Left renal pelvis (tissue), 4 donors: ENCODE results near the gene DROSHA. TPM values are rescaled to one million over a fixed set of nuclear protein-coding genes. Genes with fewer than 3 reads are reported as not detected.

Source experiments
- DNase-seq, 4 donors: peaks; one replicate each; pipeline ENCODE4 v3.0.0-alpha.2; 2013; ENCODE audit warnings: low read depth in 4 of 4, low spot score in 3 of 4
- polyA plus RNA-seq, 4 donors: library from polyadenylated mRNA; unstranded; fragments of 120-200 nt; gene quantifications; one replicate each; pipeline ENCODE4 v1.2.1, GENCODE V29; 2013; ENCODE audit not compliant: insufficient read length in 4 of 4

The DROSHA gene
- polyA plus RNA-seq, 4 donors = 83.8 to 109 (median 102) TPM

DNA sequence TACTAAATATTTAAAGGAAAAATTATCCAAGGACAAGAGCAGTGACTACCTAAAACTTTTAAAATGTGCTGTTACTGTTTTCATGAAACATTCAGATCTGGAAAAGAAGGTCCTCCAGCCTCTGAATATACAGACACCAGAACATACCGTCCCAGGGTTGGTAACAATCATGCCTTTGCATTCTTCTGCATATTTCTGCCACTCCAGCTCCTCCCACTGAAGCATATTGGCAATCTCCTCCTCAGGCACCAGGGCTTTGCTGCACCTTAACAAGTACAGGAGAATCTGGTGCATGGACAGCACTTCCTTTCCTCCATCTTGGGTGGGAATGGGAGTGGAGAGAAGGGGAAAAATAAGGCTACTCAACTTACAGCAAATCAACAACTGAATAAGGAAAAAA, 60.0 kb downstream of the DROSHA start:
- DNase-seq = no peak

DNA sequence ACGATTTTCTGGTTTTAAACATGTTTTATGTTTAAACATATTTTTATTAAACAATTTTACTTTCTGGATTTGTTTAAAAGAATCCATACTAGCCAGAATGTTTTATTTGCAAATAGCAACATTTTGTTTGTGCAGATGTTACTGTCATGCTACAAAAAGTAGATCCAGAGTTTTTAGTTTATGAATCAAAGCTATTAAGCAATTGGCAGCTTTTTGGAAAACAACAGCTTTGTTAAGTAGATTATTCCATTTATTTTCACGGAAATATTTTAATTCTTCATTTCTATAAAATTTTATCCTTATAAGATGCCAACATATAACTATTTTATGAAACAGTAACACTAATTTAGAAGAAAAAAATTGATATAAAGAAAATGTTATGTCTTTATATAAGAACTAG, 60.9 kb downstream of the DROSHA start:
- no peak for DNase-seq

DNA sequence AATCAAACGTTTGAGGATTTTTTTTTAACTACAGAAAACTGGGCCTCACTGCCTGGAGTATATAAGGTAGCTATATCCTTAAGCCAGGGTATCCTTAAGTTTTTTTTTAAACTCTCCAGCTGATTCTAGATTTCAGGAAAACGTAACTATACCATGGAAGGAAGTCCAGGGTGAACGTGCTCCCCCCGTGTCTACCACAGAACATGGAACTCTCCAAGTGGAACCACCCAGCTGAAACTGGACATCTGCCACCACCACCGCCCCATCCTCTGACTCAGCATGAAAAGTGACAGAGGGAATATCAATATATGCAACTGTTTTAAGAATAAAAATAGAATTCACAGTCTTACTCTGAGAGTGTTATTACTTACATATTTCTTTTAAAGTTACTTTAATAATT, 61.3 kb downstream of the DROSHA start:
- no peak for DNase-seq

DNA sequence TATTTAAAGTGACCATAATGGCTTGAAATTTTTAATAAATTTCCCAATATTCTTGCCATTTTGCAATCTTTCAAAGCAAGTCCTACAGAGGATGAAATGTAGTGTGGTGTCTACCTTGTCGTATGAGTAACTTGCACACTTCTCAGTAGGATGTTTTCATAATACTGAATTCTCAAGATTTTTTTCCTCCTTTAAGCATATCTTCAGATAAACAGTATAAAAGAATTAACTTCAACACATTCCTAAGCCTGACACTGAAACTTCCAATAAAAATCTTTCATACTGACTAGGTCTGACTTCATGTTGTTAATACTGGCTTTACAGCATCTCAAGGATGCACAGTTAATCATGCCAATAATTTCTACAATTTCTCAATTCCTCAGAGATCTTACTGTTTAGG, 62.0 kb downstream of the DROSHA start:
- no peak for DNase-seq

DNA sequence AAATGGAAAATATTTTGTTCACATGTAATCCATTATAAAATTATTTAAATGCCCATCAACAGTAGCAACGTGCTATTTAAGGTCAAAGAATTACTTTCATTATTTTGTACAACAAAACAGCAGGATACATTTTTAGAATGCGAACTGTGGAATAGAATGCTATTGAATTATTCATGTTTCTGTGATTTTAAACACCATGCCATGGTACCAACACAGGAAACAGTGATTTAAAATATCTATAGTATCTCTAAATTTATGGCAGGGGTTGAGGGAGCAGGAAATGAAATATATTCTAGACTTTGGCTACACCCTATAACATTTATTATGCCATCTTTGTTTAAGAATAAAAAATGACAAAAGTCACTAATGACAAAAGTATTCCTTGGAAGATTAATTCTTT, 62.4 kb downstream of the DROSHA start:
- DNase-seq = no peak

DNA sequence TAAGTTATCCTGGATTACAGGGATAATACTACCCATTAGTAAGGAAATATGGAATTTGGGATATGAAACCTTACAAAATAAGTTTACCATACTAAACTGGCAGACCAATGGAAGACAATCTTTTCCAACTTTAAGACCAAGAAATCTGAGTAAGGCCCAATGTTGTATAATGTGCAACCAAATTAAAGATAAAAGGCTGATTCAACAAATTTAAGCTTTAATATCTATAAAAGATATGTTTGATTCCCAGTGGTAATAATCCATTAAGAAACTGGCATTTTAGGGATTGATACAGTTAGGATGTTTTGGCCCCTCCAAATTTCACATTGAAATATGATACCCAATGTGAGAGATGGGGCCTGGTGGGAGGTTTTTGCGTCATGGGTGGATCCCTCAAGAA, 66.6 kb downstream of the DROSHA start:
- DNase-seq = no peak

DNA sequence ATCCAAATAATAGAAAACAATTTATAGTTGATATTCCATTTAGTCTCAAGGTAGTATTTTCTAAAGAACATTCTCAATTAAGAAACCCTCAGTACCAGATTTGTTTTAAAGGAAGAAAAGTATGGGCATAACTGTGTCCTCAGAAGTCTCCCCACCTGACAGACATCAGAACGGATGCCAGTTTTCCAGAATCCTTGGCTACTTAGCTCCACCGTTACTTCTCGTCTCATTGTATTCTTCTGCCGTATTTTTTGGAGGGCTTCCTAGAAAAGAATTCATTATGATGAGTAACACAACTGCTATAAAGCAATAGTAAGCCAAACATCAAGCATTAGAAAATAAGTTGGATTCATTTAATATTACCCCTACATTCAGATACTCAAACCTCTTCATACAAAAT, 67.8 kb downstream of the DROSHA start:
- DNase-seq = no peak

DNA sequence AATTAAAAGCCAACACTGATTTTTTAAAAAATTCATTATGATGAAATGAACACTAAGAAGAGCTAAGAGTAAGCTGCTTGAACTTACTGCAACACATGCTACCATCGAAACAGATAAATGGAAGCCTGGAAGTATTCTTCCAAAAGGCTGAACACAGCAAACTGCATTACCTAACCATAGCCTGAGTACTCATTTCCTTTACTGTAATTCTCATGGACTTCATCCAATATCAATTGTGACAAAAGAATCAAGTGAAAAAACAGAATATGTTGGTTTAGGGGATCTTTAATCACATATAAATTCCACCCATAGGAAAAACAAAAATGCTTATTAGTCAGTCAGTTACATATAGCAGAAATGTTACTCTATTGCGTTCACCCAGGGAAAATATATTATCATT, 68.5 kb downstream of the DROSHA start:
- DNase-seq = no peak

DNA sequence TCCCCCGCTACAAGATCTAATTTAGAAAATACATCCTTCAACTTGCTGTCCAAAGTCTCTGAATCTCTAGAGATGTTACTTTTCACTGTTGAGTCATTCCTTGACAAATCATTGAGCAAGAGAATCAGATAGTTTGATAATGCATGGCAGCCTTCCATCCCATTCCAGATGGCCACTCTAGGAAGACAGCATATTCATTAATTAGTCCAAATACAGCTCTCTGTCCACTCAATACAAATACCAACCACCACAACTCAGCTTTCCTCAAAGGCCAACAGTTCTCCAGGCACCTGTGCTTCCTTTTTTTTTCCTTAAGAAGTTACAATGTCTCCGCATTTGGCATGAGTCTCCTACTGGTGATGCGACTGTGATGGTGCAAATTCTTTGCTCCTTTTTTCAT, 72.3 kb downstream of the DROSHA start:
- DNase-seq = no peak

DNA sequence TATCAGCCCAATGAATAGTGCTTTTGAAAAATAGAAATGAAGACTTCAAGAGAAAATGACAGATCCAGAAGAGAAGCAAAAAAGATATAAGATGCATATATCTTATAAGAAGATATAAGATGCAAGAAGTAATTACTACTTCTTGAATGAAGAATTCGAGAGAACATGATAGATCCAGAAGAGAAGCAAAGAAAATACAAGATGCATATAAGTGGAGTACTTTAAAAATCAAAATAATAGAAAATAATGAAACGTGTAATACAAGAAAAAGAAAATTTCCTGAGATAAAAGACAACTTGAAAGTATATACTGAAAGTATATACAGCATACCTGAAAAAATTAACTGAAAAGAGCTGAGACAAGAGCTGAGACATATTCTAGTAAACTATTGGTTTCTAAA, 76.7 kb downstream of the DROSHA start:
- no peak for DNase-seq

DNA sequence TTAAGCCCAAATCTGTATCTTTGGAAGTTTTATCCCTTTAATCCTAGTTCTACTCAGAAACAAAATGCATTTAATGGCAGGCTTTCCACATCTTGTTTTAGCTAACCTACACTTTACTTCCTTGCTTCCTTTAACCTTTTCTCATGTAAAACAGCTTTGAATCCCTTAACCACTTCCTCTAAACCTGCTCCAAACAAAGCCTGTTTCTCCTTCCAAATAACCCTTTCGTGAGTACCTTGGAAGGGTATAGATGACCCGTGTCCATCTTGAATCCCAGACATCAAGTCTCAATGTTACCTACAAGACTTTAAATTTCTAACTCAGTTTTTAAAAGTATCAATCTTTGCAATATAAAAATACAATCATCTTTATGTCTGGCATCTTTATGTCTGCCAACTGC, 78.4 kb downstream of the DROSHA start:
- DNase-seq = no peak

DNA sequence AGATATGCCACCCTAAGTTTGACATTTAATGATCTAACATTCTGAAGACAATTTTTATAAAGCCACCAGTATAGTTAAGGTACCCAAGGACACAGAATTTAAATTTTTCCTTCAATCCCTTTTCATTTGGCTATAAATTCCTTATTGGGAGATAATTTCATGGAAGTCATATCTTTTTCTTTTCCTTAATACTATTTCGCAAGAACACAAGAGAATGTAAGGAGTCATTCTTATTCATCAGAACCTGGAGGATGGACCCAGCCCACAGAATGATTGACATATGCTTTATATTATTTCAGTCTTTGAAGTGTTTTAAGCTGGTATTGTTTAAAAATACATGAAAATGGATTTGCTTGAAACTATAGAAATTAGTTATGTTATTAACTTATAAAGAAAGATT, 79.6 kb downstream of the DROSHA start:
- DNase-seq = no peak

DNA sequence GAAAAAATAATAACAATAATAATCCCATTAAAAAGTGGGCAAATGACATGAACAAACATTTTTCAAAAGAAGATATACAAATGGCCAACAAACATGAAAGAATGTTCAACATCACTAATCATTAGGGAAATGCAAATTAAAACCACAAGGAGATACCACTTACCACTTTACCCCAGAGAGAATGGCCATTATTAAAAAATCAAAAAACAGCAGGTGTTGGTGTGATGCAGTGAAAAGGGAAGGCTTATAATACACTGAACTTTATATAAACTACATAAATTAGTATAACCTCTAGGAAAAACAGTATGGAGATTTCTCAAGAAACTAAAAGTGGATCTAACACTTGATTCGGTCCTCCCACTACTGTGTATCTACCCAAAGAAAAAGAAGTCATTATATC, 81.9 kb downstream of the DROSHA start:
- no peak for DNase-seq

DNA sequence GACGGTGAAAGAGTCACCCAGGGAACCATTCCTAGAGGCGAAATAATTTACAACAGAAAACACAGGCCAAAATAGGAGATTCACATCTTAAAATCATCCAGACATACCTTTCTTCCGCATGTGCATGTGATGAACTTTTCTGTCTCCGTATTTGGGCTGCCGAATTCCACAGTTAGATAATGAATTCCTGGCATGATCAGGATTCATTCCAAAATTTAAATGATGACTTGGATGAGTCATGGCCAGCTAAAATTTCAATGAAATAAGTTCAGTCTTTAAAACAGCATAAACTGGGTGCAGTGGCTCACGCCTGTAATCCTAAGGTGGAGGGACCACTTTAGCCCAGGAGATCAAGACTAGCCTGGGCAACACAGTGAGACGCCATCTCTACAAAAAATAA, 82.7 kb downstream of the DROSHA start:
- no peak for DNase-seq

DNA sequence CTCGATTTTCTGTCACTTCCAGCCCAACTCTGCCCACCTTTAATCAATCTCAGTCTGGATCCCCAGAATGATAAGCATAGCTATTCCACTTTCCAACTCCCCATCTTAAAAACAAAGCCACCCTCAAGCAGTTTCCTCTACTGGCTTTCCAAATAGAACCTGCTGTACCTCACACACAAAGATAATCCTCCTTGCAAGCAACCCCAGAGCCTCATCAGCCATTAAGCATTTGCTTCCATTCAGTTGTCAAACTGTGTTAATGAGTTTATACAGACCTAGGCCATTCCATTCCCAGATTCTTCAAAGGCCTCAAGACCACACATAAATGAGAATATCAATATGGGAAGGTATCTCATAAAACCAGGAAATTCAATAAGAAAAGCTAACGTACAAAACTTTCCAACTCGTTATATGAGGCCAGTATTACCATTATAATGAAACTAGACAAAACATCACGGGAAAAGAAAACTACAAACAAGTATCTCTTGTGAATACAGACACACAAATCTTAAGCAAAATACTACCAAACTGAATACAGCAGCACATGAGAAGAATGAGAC, 86.8 kb downstream of the DROSHA start:
- DNase-seq = no peak

DNA sequence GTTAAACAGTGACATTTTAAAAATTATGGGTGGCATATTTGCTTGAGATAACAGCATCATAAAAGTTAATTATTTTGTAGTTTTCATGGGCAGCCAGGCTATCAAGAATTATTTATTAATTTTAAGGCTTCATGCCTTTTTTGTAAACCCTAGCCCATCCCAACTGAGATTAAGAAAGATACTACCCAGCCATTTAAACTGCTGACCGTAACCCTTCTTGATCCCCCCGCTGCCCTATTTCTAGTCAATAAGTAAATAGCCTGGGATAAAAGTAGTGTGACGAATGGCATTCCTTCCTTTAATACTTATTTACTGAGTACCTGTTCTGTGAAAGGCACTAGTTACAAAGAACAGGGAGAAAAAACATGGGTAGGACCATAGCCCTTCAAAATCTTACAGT, 88.3 kb downstream of the DROSHA start:
- no peak for DNase-seq

DNA sequence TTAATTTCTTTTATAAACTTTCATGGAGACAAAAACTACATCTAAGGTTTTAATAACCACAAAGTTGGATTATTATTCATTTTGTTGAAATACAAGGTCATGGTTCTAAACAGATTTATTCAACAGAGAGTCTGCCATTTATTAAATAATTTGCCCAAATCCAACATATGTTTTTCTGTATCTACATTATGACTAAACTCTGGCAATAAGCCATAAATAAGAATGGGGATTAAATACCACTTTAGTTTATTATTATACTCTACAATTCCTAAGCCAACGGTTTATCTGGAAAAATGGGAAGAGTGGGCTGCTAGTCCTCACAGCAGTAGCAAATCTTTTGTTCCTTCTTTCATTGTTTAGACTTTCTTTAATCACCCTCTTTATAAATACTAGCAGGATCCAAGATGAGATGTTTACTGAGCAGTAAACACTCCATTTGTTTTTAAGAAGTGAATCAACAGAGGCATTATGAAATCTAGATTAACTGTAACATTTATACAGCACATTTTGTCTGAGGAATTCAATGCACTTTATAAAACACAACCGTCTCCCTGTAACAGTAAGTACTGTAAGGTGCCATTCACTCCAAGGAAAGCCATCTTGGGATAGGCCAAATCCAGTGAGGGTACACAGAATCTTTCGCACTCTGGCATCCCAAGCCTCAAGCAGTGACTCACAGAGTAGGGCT, 89.7 kb downstream of the DROSHA start:
- DNase-seq = no peak

DNA sequence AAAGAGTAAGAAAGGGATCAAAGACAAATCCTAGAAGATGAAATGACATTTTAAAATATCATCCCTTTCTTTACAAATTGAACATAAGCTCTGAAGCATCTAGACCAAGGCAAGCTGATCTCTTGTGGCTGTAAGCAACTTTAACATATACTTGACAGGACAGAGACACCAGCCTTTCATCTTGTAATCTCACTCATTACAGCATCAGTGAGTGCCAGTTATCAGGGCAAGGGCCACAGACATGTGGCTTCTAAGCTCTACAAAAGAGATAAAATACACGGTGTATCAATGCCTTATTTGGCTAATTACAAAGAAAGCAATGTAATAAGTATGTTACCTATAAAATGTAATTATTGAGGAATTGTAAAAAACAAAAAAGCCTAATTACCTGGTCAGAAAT, 95.0 kb downstream of the DROSHA start:
- DNase-seq = no peak

DNA sequence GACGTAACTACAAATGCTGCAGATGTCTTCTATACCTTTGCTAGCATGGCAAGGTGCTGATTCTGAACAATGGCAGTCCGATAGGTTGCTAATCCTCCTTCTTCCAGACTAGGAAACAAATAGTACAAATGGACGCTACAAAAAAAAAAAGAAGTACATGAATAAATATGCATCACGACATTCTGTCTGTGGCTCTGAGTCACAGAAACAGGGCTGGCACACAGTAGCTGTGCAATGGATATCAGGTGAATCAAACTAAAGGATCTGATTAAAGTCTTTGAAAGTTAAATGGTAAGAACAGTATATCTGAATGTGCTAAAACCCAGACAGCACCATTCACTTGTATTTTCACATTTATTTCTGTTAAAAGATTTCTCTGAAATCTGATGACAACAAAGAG, 96.2 kb downstream of the DROSHA start:
- DNase-seq = no peak

DNA sequence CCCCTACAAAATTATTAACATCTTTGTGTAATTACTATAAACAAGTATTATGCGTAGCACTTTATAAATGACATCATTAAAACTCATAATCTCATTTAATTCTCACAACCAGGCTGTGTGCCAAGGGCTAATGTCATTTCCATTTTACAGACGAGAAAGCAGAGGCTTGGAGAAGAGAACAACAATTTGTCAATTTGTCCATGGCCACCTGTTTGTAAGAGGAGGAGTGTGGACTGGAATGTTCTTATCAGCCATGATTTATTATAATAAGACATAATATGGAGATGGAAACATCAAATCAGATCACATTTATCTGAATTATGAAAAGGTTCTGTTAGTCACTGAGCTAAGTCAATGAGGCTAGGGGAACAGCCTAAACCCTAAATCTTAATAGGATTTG, 97.0 kb downstream of the DROSHA start:
- no peak for DNase-seq

DNA sequence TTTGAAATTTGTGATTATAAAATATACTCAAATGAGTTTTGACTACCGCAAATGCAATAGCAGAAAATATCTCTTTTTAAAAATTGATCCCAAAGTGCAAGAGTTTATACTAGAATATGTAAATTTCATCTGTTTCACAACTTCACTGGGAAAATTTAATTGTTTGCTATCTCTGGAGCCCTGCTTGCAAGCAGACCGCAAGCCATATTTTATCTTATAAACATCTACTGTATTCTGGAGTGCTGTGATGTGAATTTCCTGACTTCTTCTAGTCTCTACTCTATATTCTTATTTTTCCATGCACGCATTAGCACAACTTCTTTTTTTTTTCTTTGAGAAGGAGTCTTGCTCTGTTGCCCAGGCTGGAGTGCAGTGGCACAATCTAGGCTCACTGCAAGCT, 98.7 kb downstream of the DROSHA start:
- DNase-seq = no peak

DNA sequence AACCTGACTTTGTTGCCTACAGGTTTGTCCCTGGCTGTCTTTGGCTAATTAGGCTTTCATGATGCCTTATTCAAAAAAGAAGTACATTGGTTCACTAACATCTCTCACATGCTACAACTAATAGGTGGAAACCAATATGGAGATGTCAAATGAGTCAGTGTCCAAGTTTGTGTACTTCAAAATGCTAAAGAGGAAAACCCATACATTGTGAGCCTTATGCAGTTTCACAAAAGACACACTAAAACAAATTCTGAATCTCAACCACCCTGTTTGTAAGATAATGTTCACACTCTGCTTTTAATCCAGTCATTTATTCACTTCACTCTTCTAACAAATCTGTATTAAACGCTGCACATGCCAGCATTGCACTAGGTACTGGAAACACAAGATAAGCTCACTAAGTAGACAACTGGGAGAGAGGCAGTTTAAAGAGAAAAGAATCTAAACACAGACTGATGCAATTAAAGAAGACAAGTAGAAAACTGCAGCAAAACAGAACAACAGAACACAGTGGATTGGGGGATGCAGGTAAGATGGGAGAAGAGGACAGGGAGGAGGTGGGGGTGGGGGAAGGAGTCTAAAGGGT, 104.1 kb downstream of the DROSHA start:
- DNase-seq = no peak
